ENCODE data around the gene CIAO2A. TPM values are rescaled to one million over a fixed set of nuclear protein-coding genes. Genes with fewer than 3 reads are reported as not detected.

CIAO2A gene
- polyA plus RNA-seq, 4 donors, result 53.3 to 119 (median 87.9) TPM

- DNase-seq (ENCODE audit: low read depth in 4 of 4, low spot score in 3 of 4), result no peak
Measured at GRCh38 chr15:64045101-64045435, 48.6 kb downstream of the CIAO2A start.

GRCh38 chr15:64044300-64045100 is 49.1 kb downstream of the CIAO2A start:
- no peak for DNase-seq (ENCODE audit: low read depth in 4 of 4, low spot score in 3 of 4)

GRCh38 chr15:64038878-64039610 is 54.6 kb downstream of the CIAO2A start:
- no peak for DNase-seq (ENCODE audit: low read depth in 4 of 4, low spot score in 3 of 4)

GRCh38 chr15:64037966-64038365 is 55.7 kb downstream of the CIAO2A start:
- DNase-seq (ENCODE audit: low read depth in 4 of 4, low spot score in 3 of 4), result no peak

GRCh38 chr15:64037116-64037515 is 56.5 kb downstream of the CIAO2A start:
- no peak for DNase-seq (ENCODE audit: low read depth in 4 of 4, low spot score in 3 of 4)

- no peak for DNase-seq (ENCODE audit: low read depth in 4 of 4, low spot score in 3 of 4)
Measured at GRCh38 chr15:64035525-64035924, 58.1 kb downstream of the CIAO2A start.

GRCh38 chr15:64034519-64034918 is 59.1 kb downstream of the CIAO2A start:
- DNase-seq (ENCODE audit: low read depth in 4 of 4, low spot score in 3 of 4), result no peak

GRCh38 chr15:64032329-64032728 is 61.3 kb downstream of the CIAO2A start:
- DNase-seq (ENCODE audit: low read depth in 4 of 4, low spot score in 3 of 4), result no peak

GRCh38 chr15:64030123-64030522 is 63.5 kb downstream of the CIAO2A start:
- no peak for DNase-seq (ENCODE audit: low read depth in 4 of 4, low spot score in 3 of 4)

- no peak for DNase-seq (ENCODE audit: low read depth in 4 of 4, low spot score in 3 of 4)
Measured at GRCh38 chr15:64029633-64030032, 64.0 kb downstream of the CIAO2A start.

- no peak for DNase-seq (ENCODE audit: low read depth in 4 of 4, low spot score in 3 of 4)
Measured at GRCh38 chr15:64029110-64029509, 64.5 kb downstream of the CIAO2A start.

GRCh38 chr15:64026591-64026990 is 67.0 kb downstream of the CIAO2A start:
- DNase-seq (ENCODE audit: low read depth in 4 of 4, low spot score in 3 of 4), result no peak

- no peak for DNase-seq (ENCODE audit: low read depth in 4 of 4, low spot score in 3 of 4)
Measured at GRCh38 chr15:64024172-64025050, 69.2 kb downstream of the CIAO2A start.

GRCh38 chr15:64023220-64023619 is 70.4 kb downstream of the CIAO2A start:
- no peak for DNase-seq (ENCODE audit: low read depth in 4 of 4, low spot score in 3 of 4)

GRCh38 chr15:64022571-64022970 is 71.1 kb downstream of the CIAO2A start:
- no peak for DNase-seq (ENCODE audit: low read depth in 4 of 4, low spot score in 3 of 4)

Other genes starting within 250 kb of the CIAO2A start
- gene DAPK2, start 47.4 kb downstream of the CIAO2A start, polyA plus RNA-seq (ENCODE audit: insufficient read length in 4 of 4), result 10 to 100 TPM in 1 of 4 donors, 1 to 10 TPM in 3; 5.9 to 13.6 (median 7.1) TPM
- 100 to 1,000 TPM; 104 to 116 (median 108) TPM for gene SNX1, start 2.1 kb upstream of the CIAO2A start, polyA plus RNA-seq (ENCODE audit: insufficient read length in 4 of 4)
- gene SNX22, start 57.9 kb upstream of the CIAO2A start, polyA plus RNA-seq (ENCODE audit: insufficient read length in 4 of 4), result 1 to 10 TPM in 3 of 4 donors, under 1 TPM in 1; 0.90 to 2.7 (median 1.3) TPM
- 100 to 1,000 TPM; 535 to 599 (median 548) TPM for gene PPIB, start 69.2 kb upstream of the CIAO2A start, polyA plus RNA-seq (ENCODE audit: insufficient read length in 4 of 4)

Measured in left renal pelvis (tissue), 4 donors.